Osteoblast (primary cell): ENCODE measurements around the gene BCAS3. TPM values are rescaled to one million over a fixed set of nuclear protein-coding genes. Genes with fewer than 3 reads are reported as not detected.

ENCODE experiments used
- DNase-seq: peaks from one replicate; pipeline ENCODE4 v3.0.0; 2011; ENCODE audit warnings: low spot score, mixed read lengths; ENCODE audit not compliant: insufficient read length; ENCODE audit errors: missing footprints
- H2AFZ ChIP-seq: 2 replicates; pipeline ENCODE4 v1.6.0; 2011; ENCODE audit warnings: mild to moderate bottlenecking, low read length
- H3K27ac ChIP-seq: 2 replicates; pipeline ENCODE4 v1.5.1; 2011; ENCODE audit warnings: mild to moderate bottlenecking, low read depth, low read length, moderate library complexity
- H3K27me3 ChIP-seq: 2 replicates; pipeline ENCODE4 v1.6.0; 2012; ENCODE audit warnings: mild to moderate bottlenecking, control low read depth, inconsistent platforms, low read length, moderate library complexity; ENCODE audit not compliant: insufficient read depth
- H3K36me3 ChIP-seq: 2 replicates; pipeline ENCODE4 v1.5.1; 2011; ENCODE audit warnings: mild to moderate bottlenecking, low read length, control low read depth, moderate library complexity; ENCODE audit not compliant: insufficient read depth
- H3K4me1 ChIP-seq: 2 replicates; pipeline ENCODE4 v1.5.1; 2011; ENCODE audit warnings: mild to moderate bottlenecking, low read length, control low read depth, moderate library complexity; ENCODE audit not compliant: insufficient read depth
- H3K4me2 ChIP-seq: 2 replicates; pipeline ENCODE4 v1.6.0; 2011; ENCODE audit warnings: mild to moderate bottlenecking, low read length; ENCODE audit not compliant: insufficient read depth
- H3K4me3 ChIP-seq: fragments of 200-600 bp; sonication (generic); 3 replicates; pipeline ENCODE4 v1.5.1; 2012; ENCODE audit warnings: mild to moderate bottlenecking, low read length, inconsistent platforms; ENCODE audit not compliant: insufficient read depth
- H3K79me2 ChIP-seq: 2 replicates; pipeline ENCODE4 v1.6.0; 2012; ENCODE audit warnings: mild to moderate bottlenecking, low read length, control low read depth, inconsistent platforms; ENCODE audit not compliant: insufficient read depth
- H3K9me3 ChIP-seq: 2 replicates; pipeline ENCODE4 v1.5.1; 2011; ENCODE audit warnings: low read depth, low read length, control low read depth
- H4K20me1 ChIP-seq: 2 replicates; pipeline ENCODE4 v1.6.0; 2012; ENCODE audit warnings: mild to moderate bottlenecking, low read length, control low read depth; ENCODE audit not compliant: insufficient read depth
- CTCF ChIP-seq: IDR thresholded peaks from 2 replicates; pipeline ENCODE4 v1.5.1; 2011; ENCODE audit warnings: mild to moderate bottlenecking, low read depth, low read length, moderate library complexity; ENCODE audit errors: extremely low read depth
- total RNA-seq: library from RNA; depleted of rRNA; stranded (reverse); fragments of >200 nt; gene quantifications from 2 replicates; pipeline ENCODE4 v1.2.3, GENCODE V29; 2012

Gene BCAS3
- total RNA-seq, 1 donor: 31.5 TPM

- peaks cover 8% of the 10 kb centered on the region for H3K4me1 ChIP-seq
- no peak for TF ChIP-seq CTCF
These were observed 71.4 kb downstream of the BCAS3 start for GRCh38 chr17:60749050-60749449.

GRCh38 chr17:60749708-60750107 is 72.1 kb downstream of the BCAS3 start:
- H3K4me3 ChIP-seq: no peak overlapping the region
- no peaks in the 10 kb centered on the region for H3K36me3 ChIP-seq
- H3K9me3 ChIP-seq: no peaks in the 10 kb centered on the region
- no peak overlapping the region for H3K4me2 ChIP-seq
- no peak for TF ChIP-seq CTCF
- no peak for DNase-seq
- no peaks in the 10 kb centered on the region for H3K79me2 ChIP-seq
- H2AFZ ChIP-seq: no peak overlapping the region
- H3K27ac ChIP-seq: no peak overlapping the region
- no peaks in the 10 kb centered on the region for H3K27me3 ChIP-seq
- peaks cover 2% of the 10 kb centered on the region for H3K4me1 ChIP-seq
- no peaks in the 10 kb centered on the region for H4K20me1 ChIP-seq

More at GRCh38 chr17:60749050-60749449, 71.4 kb downstream of the BCAS3 start:
- H2AFZ ChIP-seq: no peak overlapping the region
- no peaks in the 10 kb centered on the region for H3K79me2 ChIP-seq
- DNase-seq: no peak
- no peak overlapping the region for H3K4me3 ChIP-seq
- H3K27ac ChIP-seq: no peak overlapping the region
- no peaks in the 10 kb centered on the region for H3K36me3 ChIP-seq
- H3K27me3 ChIP-seq: no peaks in the 10 kb centered on the region
- H4K20me1 ChIP-seq: no peaks in the 10 kb centered on the region
- no peak overlapping the region for H3K4me2 ChIP-seq
- no peaks in the 10 kb centered on the region for H3K9me3 ChIP-seq

GRCh38 chr17:60750640-60751039 is 73.0 kb downstream of the BCAS3 start:
- TF ChIP-seq CTCF: no peak
- H3K4me3 ChIP-seq: no peak overlapping the region
- H4K20me1 ChIP-seq: no peaks in the 10 kb centered on the region
- H3K36me3 ChIP-seq: no peaks in the 10 kb centered on the region
- H3K9me3 ChIP-seq: no peaks in the 10 kb centered on the region
- H3K27me3 ChIP-seq: no peaks in the 10 kb centered on the region
- H3K27ac ChIP-seq: no peak overlapping the region
- no peaks in the 10 kb centered on the region for H3K4me1 ChIP-seq
- no peaks in the 10 kb centered on the region for H3K79me2 ChIP-seq
- no peak for DNase-seq
- no peak overlapping the region for H3K4me2 ChIP-seq
- no peak overlapping the region for H2AFZ ChIP-seq

GRCh38 chr17:60751884-60752283 is 74.2 kb downstream of the BCAS3 start:
- no peaks in the 10 kb centered on the region for H4K20me1 ChIP-seq

More at GRCh38 chr17:60751884-60752283, 74.2 kb downstream of the BCAS3 start:
- H3K36me3 ChIP-seq: no peaks in the 10 kb centered on the region
- H2AFZ ChIP-seq: no peak overlapping the region
- H3K4me2 ChIP-seq: no peak overlapping the region
- no peak for DNase-seq
- no peak for TF ChIP-seq CTCF
- no peaks in the 10 kb centered on the region for H3K9me3 ChIP-seq
- H3K27me3 ChIP-seq: no peaks in the 10 kb centered on the region
- no peaks in the 10 kb centered on the region for H3K79me2 ChIP-seq
- H3K27ac ChIP-seq: no peak overlapping the region
- H3K4me1 ChIP-seq: no peaks in the 10 kb centered on the region
- H3K4me3 ChIP-seq: no peak overlapping the region
